HG03575 (cell line): Measurements from ENCODE around the gene ELL3.
"Not testable (repeated sequence)": the region's sequence is repeated elsewhere in the genome, so short reads cannot be mapped to it uniquely, and the experiment has no call there.

Source experiments
- ATAC-seq: cut with Tn5 transposase; IDR thresholded peaks from one replicate; pipeline ENCODE4 v1.9.1; 2021; ENCODE audit not compliant: unreplicated experiment, insufficient number of reproducible peaks, low FRiP score; ENCODE audit errors: extremely low read depth

ELL3 gene

GRCh38 chr15:43793647-43794046, 16.9 kb upstream of the ELL3 start:
- no peak for ATAC-seq

- ATAC-seq = no peak
These were observed 16.2 kb upstream of the ELL3 start for GRCh38 chr15:43792761-43793476.

- ATAC-seq = no peak
These were observed 15.4 kb upstream of the ELL3 start, which contains the start of gene SERF2 for GRCh38 chr15:43791993-43792760. Gene SERF2, plus strand, starts transcription at chr15:43792320. Its CDS starts 57 bp downstream, at chr15:43792377.

GRCh38 chr15:43789409-43789808, 12.6 kb upstream of the ELL3 start:
- no peak for ATAC-seq

GRCh38 chr15:43779016-43779415, 2.2 kb upstream of the ELL3 start:
- ATAC-seq = no peak

- ATAC-seq = no peak
These were observed 625 bp upstream of the ELL3 start for GRCh38 chr15:43777267-43777914.

- ATAC-seq = no peak
These were observed 557 bp downstream of the ELL3 start for GRCh38 chr15:43776101-43776717.

- ATAC-seq = no peak
These were observed 1.3 kb downstream of the ELL3 start for GRCh38 chr15:43775411-43775965.

GRCh38 chr15:43774062-43774461, 2.7 kb downstream of the ELL3 start:
- no peak for ATAC-seq

- no peak for ATAC-seq
These were observed 4.1 kb downstream of the ELL3 start for GRCh38 chr15:43772624-43773023.

- ATAC-seq = no peak
These were observed 5.0 kb downstream of the ELL3 start for GRCh38 chr15:43771816-43772215.

- ATAC-seq = no peak
These were observed 7.1 kb downstream of the ELL3 start for GRCh38 chr15:43769584-43770228.

- no peak for ATAC-seq
These were observed 12.8 kb downstream of the ELL3 start for GRCh38 chr15:43763819-43764446.

GRCh38 chr15:43762824-43763223, 13.9 kb downstream of the ELL3 start:
- no peak for ATAC-seq

GRCh38 chr15:43751885-43752284, 24.9 kb downstream of the ELL3 start:
- ATAC-seq = no peak

- no peak for ATAC-seq
These were observed 26.9 kb downstream of the ELL3 start for GRCh38 chr15:43749690-43750345.

- no peak for ATAC-seq
These were observed 28.4 kb downstream of the ELL3 start for GRCh38 chr15:43748376-43748775.

- not testable (repeated sequence) for ATAC-seq
These were observed 29.9 kb downstream of the ELL3 start for GRCh38 chr15:43746903-43747309.
